Measurements from ENCODE around the gene MAP7D1. TPM values are rescaled to one million over a fixed set of nuclear protein-coding genes. Genes with fewer than 3 reads are reported as not detected.

MAP7D1 gene
- total RNA-seq, 1 donor from 2014 or later = 169 TPM

- DNase-seq (ENCODE audit: low spot score) = no peak
- Mint-ChIP-seq H3K27me3 (ENCODE audit: insufficient read depth) (no peaks in the 10 kb centered on the region), H3K4me1 (ENCODE audit: low read depth) (no peaks in the 10 kb centered on the region), H3K27ac (no peak overlapping the region), H3K9me3 (no peaks in the 10 kb centered on the region), H3K36me3 (ENCODE audit: low read depth) (peaks cover 9% of the 10 kb centered on the region), H3K4me3 (no peak overlapping the region)
- intact Hi-C loops (cut with micrococcal nuclease) = loop anchor here (1.0 kb wide), 1 partner anchor 35 kb away; no protein-coding TSS in a partner anchor
Measured at GRCh38 chr1:36134505-36135329, 21.2 kb upstream of the MAP7D1 start.

- Mint-ChIP-seq H3K27me3 (ENCODE audit: insufficient read depth) (no peaks in the 10 kb centered on the region), H3K9me3 (no peaks in the 10 kb centered on the region), H3K27ac (no peak overlapping the region), H3K36me3 (ENCODE audit: low read depth) (peaks cover 12% of the 10 kb centered on the region), H3K4me1 (ENCODE audit: low read depth) (peaks cover 5% of the 10 kb centered on the region), H3K4me3 (no peak overlapping the region)
- intact Hi-C loops (cut with micrococcal nuclease) = no loop called here
- DNase-seq (ENCODE audit: low spot score) = no peak
Measured at GRCh38 chr1:36135330-36135667, 20.7 kb upstream of the MAP7D1 start.

- no peak for DNase-seq (ENCODE audit: low spot score)
- no peak overlapping the region for H3K27ac Mint-ChIP-seq
- H3K36me3 Mint-ChIP-seq (ENCODE audit: low read depth) = peaks cover 12% of the 10 kb centered on the region
- H3K27me3 Mint-ChIP-seq (ENCODE audit: insufficient read depth) = no peaks in the 10 kb centered on the region
- no peak overlapping the region for H3K4me3 Mint-ChIP-seq
- no peaks in the 10 kb centered on the region for H3K9me3 Mint-ChIP-seq
- intact Hi-C loops (cut with micrococcal nuclease) = no loop called here
- H3K4me1 Mint-ChIP-seq (ENCODE audit: low read depth) = peaks cover 10% of the 10 kb centered on the region
Measured at GRCh38 chr1:36135796-36136195, 20.2 kb upstream of the MAP7D1 start.

GRCh38 chr1:36136535-36136934 is 19.4 kb upstream of the MAP7D1 start:
- no peak overlapping the region for H3K27ac Mint-ChIP-seq
- no peaks in the 10 kb centered on the region for H3K27me3 Mint-ChIP-seq (ENCODE audit: insufficient read depth)
- no peak overlapping the region for H3K4me3 Mint-ChIP-seq
- no peak for DNase-seq (ENCODE audit: low spot score)
- peaks cover 16% of the 10 kb centered on the region for H3K4me1 Mint-ChIP-seq (ENCODE audit: low read depth)
- H3K36me3 Mint-ChIP-seq (ENCODE audit: low read depth) = peaks cover 12% of the 10 kb centered on the region
- intact Hi-C loops (cut with micrococcal nuclease) = no loop called here
- no peaks in the 10 kb centered on the region for H3K9me3 Mint-ChIP-seq

- intact Hi-C loops (cut with micrococcal nuclease) = no loop called here
- Mint-ChIP-seq H3K27me3 (ENCODE audit: insufficient read depth) (no peaks in the 10 kb centered on the region), H3K9me3 (no peaks in the 10 kb centered on the region), H3K4me3 (no peak overlapping the region), H3K27ac (no peak overlapping the region), H3K4me1 (ENCODE audit: low read depth) (peaks cover 21% of the 10 kb centered on the region), H3K36me3 (ENCODE audit: low read depth) (peaks cover 14% of the 10 kb centered on the region)
- no peak for DNase-seq (ENCODE audit: low spot score)
Measured at GRCh38 chr1:36137226-36137625, 18.7 kb upstream of the MAP7D1 start.

GRCh38 chr1:36137776-36138175 is 18.2 kb upstream of the MAP7D1 start:
- no peak overlapping the region for H3K27ac Mint-ChIP-seq
- intact Hi-C loops (cut with micrococcal nuclease) = no loop called here

GRCh38 chr1:36139521-36139920 is 16.4 kb upstream of the MAP7D1 start:
- no peak for DNase-seq (ENCODE audit: low spot score)
- no peaks in the 10 kb centered on the region for H3K9me3 Mint-ChIP-seq
- H3K36me3 Mint-ChIP-seq (ENCODE audit: low read depth) = peaks cover 18% of the 10 kb centered on the region
- H3K4me1 Mint-ChIP-seq (ENCODE audit: low read depth) = peaks cover 36% of the 10 kb centered on the region
- intact Hi-C loops (cut with micrococcal nuclease) = no loop called here
- H3K27ac Mint-ChIP-seq = no peak overlapping the region
- H3K27me3 Mint-ChIP-seq (ENCODE audit: insufficient read depth) = no peaks in the 10 kb centered on the region
- H3K4me3 Mint-ChIP-seq = no peak overlapping the region

More at GRCh38 chr1:36137776-36138175, 18.2 kb upstream of the MAP7D1 start:
- Mint-ChIP-seq H3K27me3 (ENCODE audit: insufficient read depth) (no peaks in the 10 kb centered on the region), H3K9me3 (no peaks in the 10 kb centered on the region), H3K4me3 (no peak overlapping the region), H3K4me1 (ENCODE audit: low read depth) (peaks cover 24% of the 10 kb centered on the region), H3K36me3 (ENCODE audit: low read depth) (peaks cover 14% of the 10 kb centered on the region)
- no peak for DNase-seq (ENCODE audit: low spot score)

- H3K4me1 Mint-ChIP-seq (ENCODE audit: low read depth) = peaks cover 43% of the 10 kb centered on the region
- H3K27me3 Mint-ChIP-seq (ENCODE audit: insufficient read depth) = no peaks in the 10 kb centered on the region
- H3K9me3 Mint-ChIP-seq = no peaks in the 10 kb centered on the region
- H3K27ac Mint-ChIP-seq = no peak overlapping the region
- intact Hi-C loops (cut with micrococcal nuclease) = no loop called here
- DNase-seq (ENCODE audit: low spot score) = no peak
- H3K4me3 Mint-ChIP-seq = no peak overlapping the region
- H3K36me3 Mint-ChIP-seq (ENCODE audit: low read depth) = peaks cover 25% of the 10 kb centered on the region
Measured at GRCh38 chr1:36142121-36142520, 13.8 kb upstream of the MAP7D1 start.

GRCh38 chr1:36143424-36143823 is 12.5 kb upstream of the MAP7D1 start:
- no peak for DNase-seq (ENCODE audit: low spot score)
- Mint-ChIP-seq H3K36me3 (ENCODE audit: low read depth) (peaks cover 25% of the 10 kb centered on the region), H3K27me3 (ENCODE audit: insufficient read depth) (no peaks in the 10 kb centered on the region), H3K4me3 (no peak overlapping the region), H3K4me1 (ENCODE audit: low read depth) (peaks cover 52% of the 10 kb centered on the region), H3K27ac (no peak overlapping the region), H3K9me3 (no peaks in the 10 kb centered on the region)
- intact Hi-C loops (cut with micrococcal nuclease) = no loop called here

GRCh38 chr1:36144413-36144812 is 11.5 kb upstream of the MAP7D1 start:
- no peak overlapping the region for H3K27ac Mint-ChIP-seq
- DNase-seq (ENCODE audit: low spot score) = no peak
- no peaks in the 10 kb centered on the region for H3K27me3 Mint-ChIP-seq (ENCODE audit: insufficient read depth)
- no peaks in the 10 kb centered on the region for H3K9me3 Mint-ChIP-seq
- intact Hi-C loops (cut with micrococcal nuclease) = no loop called here
- peaks cover 58% of the 10 kb centered on the region for H3K4me1 Mint-ChIP-seq (ENCODE audit: low read depth)
- no peak overlapping the region for H3K4me3 Mint-ChIP-seq
- H3K36me3 Mint-ChIP-seq (ENCODE audit: low read depth) = peaks cover 25% of the 10 kb centered on the region

- H3K27me3 Mint-ChIP-seq (ENCODE audit: insufficient read depth) = no peaks in the 10 kb centered on the region
- H3K36me3 Mint-ChIP-seq (ENCODE audit: low read depth) = peaks cover 13% of the 10 kb centered on the region
- DNase-seq (ENCODE audit: low spot score) = no peak
- peak overlapping the region; percentile 92 for H3K4me3 Mint-ChIP-seq
- H3K4me1 Mint-ChIP-seq (ENCODE audit: low read depth) = peaks cover 65% of the 10 kb centered on the region
- H3K9me3 Mint-ChIP-seq = no peaks in the 10 kb centered on the region
- H3K27ac Mint-ChIP-seq = peak overlapping the region; percentile 99
- intact Hi-C loops (cut with micrococcal nuclease) = loop anchor here (1.0 to 5.0 kb wide), 16 partner anchors 8 to 1543 kb away; partner anchors contain the start of genes ADPRS, AGO1, AGO3 and CDCA8
Measured at GRCh38 chr1:36148821-36149236, 7.1 kb upstream of the MAP7D1 start.

GRCh38 chr1:36149237-36149972 is 6.6 kb upstream of the MAP7D1 start, which contains the start of gene TRAPPC3:
TSS of gene TRAPPC3 (minus strand) at chr1:36149486. CDS start at chr1:36149378, 108 bp downstream.
- Mint-ChIP-seq H3K9me3 (no peaks in the 10 kb centered on the region), H3K27ac (peak within 1 kb of the TSS; percentile 99), H3K27me3 (ENCODE audit: insufficient read depth) (no peaks in the 10 kb centered on the region), H3K36me3 (ENCODE audit: low read depth) (peaks cover 13% of the 10 kb centered on the region), H3K4me3 (peak within 1 kb of the TSS; percentile 92), H3K4me1 (ENCODE audit: low read depth) (peaks cover 68% of the 10 kb centered on the region)
- intact Hi-C loops (cut with micrococcal nuclease) = loop anchor here (1.0 to 5.0 kb wide), 16 partner anchors 8 to 1543 kb away; partner anchors contain the start of genes ADPRS, AGO1, AGO3 and CDCA8
- DNase-seq (ENCODE audit: low spot score) = peak; percentile 99

- Mint-ChIP-seq H3K4me3 (peak overlapping the region; percentile 92), H3K27me3 (ENCODE audit: insufficient read depth) (no peaks in the 10 kb centered on the region), H3K27ac (peak overlapping the region; percentile 99), H3K4me1 (ENCODE audit: low read depth) (peaks cover 68% of the 10 kb centered on the region), H3K36me3 (ENCODE audit: low read depth) (peaks cover 9% of the 10 kb centered on the region), H3K9me3 (no peaks in the 10 kb centered on the region)
- no peak for DNase-seq (ENCODE audit: low spot score)
- intact Hi-C loops (cut with micrococcal nuclease) = loop anchor here (1.0 to 5.0 kb wide), 16 partner anchors 7 to 1542 kb away; partner anchors contain the start of genes ADPRS, AGO1, AGO3 and CDCA8
Measured at GRCh38 chr1:36149973-36150295, 6.0 kb upstream of the MAP7D1 start.

All from activated T-helper 1 cell treated with anti-CD3 and anti-CD28 coated beads, Interleukin-12 subunit alpha, Interleukin-12 subunit beta, Interleukin-2, Interleukin-4 antibody, amounts not matched to agents 30 ng/mL and 10 ng/mL and 1 ng/mL, durations not matched to agents 14 hours and 24 hours and 36 hours (primary cell).